ENCODE measurements around the gene DOCK6.

DOCK6 gene

DNA sequence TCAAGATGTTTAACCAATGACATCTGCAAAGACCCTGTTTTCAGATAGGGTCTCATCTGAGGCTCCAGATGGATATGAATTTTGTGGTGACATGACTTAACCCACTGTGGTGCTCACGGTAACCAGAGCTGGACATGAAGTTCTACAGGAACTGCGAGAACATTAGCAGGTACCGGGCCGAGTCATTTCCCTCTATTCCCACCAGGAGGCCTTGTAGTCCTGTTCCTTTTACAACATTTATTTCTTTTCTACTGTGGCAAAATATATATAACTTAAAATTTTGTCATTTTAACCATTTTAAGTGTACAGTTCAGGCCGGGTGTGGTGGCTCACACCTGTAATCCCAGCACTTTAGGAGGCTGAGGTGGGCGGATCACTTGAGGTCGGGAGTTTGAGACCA is 26.0 kb upstream of the DOCK6 start:
- DNase-seq (ENCODE audit: low read depth): peak; percentile 38
- TF ChIP-seq, protein P1, sequence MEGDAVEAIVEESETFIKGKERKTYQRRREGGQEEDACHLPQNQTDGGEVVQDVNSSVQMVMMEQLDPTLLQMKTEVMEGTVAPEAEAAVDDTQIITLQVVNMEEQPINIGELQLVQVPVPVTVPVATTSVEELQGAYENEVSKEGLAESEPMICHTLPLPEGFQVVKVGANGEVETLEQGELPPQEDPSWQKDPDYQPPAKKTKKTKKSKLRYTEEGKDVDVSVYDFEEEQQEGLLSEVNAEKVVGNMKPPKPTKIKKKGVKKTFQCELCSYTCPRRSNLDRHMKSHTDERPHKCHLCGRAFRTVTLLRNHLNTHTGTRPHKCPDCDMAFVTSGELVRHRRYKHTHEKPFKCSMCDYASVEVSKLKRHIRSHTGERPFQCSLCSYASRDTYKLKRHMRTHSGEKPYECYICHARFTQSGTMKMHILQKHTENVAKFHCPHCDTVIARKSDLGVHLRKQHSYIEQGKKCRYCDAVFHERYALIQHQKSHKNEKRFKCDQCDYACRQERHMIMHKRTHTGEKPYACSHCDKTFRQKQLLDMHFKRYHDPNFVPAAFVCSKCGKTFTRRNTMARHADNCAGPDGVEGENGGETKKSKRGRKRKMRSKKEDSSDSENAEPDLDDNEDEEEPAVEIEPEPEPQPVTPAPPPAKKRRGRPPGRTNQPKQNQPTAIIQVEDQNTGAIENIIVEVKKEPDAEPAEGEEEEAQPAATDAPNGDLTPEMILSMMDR (conservative IDR thresholded peaks at IDR 0.05; ENCODE audit: low read length): peak; percentile 70
- no peak overlapping the region for H3K4me3 ChIP-seq (ENCODE audit: low read length)

GRCh38 chr19:11286312-11286974 is 24.1 kb upstream of the DOCK6 start:
- TF ChIP-seq, protein P1 (conservative IDR thresholded peaks at IDR 0.05; ENCODE audit: low read length): peak; percentile 35
- no peak overlapping the region for H3K4me3 ChIP-seq (ENCODE audit: low read length)
- DNase-seq (ENCODE audit: low read depth): peak; percentile 60

- no peak overlapping the region for H3K4me3 ChIP-seq (ENCODE audit: low read length)
- no peak for DNase-seq (ENCODE audit: low read depth)
- TF ChIP-seq, protein P1 (conservative IDR thresholded peaks at IDR 0.05; ENCODE audit: low read length): no peak
Measured at GRCh38 chr19:11284515-11284914, 22.2 kb upstream of the DOCK6 start.

DNA sequence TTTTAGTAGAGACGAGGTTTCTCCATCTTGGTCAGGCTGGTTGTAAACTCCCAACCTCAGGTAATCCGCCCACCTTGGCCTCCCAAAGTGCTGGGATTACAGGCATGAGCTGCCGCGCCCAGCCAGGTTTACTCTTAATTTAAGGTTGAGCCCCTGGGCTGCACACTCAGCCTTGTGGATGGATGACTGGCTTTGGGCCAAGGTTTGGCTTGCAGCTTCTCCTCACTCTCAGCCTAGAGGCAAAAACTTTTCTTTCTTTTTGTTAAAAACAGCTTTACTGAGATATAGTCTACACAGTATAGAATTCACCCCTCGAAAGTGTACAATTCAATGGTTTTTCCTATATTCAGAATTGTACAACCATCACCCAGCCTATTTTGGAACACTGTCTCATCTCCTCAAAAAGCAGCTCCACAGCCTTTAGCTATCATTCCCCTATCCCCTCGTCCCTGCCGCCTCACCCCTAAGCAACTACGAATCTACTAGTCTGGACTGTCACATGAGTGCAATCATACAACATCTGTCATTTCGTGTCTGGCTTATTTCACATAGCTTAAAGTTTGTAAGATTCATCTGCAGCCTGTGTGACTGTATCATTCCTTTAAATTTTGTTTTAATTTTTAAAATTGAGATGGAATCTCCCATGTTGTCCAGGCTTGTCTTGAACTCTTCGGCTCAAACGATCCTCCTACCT is 19.2 kb upstream of the DOCK6 start:
- TF ChIP-seq, protein P1 (conservative IDR thresholded peaks at IDR 0.05; ENCODE audit: low read length): no peak
- no peak overlapping the region for H3K4me3 ChIP-seq (ENCODE audit: low read length)
- DNase-seq (ENCODE audit: low read depth): no peak

GRCh38 chr19:11279505-11280236 is 17.3 kb upstream of the DOCK6 start:
- no peak overlapping the region for H3K4me3 ChIP-seq (ENCODE audit: low read length)
- TF ChIP-seq, protein P1 (conservative IDR thresholded peaks at IDR 0.05; ENCODE audit: low read length): no peak
- peak; percentile 16 for DNase-seq (ENCODE audit: low read depth)

- H3K4me3 ChIP-seq (ENCODE audit: low read length): no peak overlapping the region
- DNase-seq (ENCODE audit: low read depth): no peak
- TF ChIP-seq, protein P1 (conservative IDR thresholded peaks at IDR 0.05; ENCODE audit: low read length): no peak
Measured at GRCh38 chr19:11278670-11279069, 16.3 kb upstream of the DOCK6 start.
